K562 (cell line): ENCODE data around the gene ZNF646. TPM values are rescaled to one million over a fixed set of nuclear protein-coding genes. Genes with fewer than 3 reads are reported as not detected.

ENCODE experiments used
- CLOCK ChIP-seq: fragments of 250-450 bp; sonication (Bioruptor Pico); IDR thresholded peaks from 2 replicates; pipeline ENCODE4 v1.4.0; 2020; ENCODE audit warnings: mild to moderate bottlenecking, moderate library complexity, borderline replicate concordance
- CREB1 ChIP-seq, 2 experiments: sonication (generic) in 1 of 2; formaldehyde crosslinking in 1 of 2; IDR thresholded peaks; 2 replicates each; pipeline versions ENCODE4 v1.6.1 to v1.8.0; 2012 to 2022; ENCODE audit warnings: inconsistent platforms in 1 of 2, mild to moderate bottlenecking in 1 of 2, missing genetic modification reagents in 1 of 2, moderate library complexity in 1 of 2
- GTF3C2 ChIP-seq: IDR thresholded peaks from 3 replicates; pipeline ENCODE4 v1.6.1; 2011; ENCODE audit warnings: borderline replicate concordance, mild to moderate bottlenecking, moderate library complexity; ENCODE audit not compliant: insufficient read length; ENCODE audit errors: extremely low read depth
- HMGN3 ChIP-seq: IDR thresholded peaks from 2 replicates; pipeline ENCODE4 v1.6.1; 2011; ENCODE audit warnings: borderline replicate concordance, low read depth, mild to moderate bottlenecking, mixed read lengths, low read length; ENCODE audit not compliant: insufficient read length; ENCODE audit errors: extremely low read depth
- KDM4B ChIP-seq, 2 experiments: fragments of 450-650 bp in 1 of 2; sonication (generic) in 1 of 2; IDR thresholded peaks; 2 replicates each; pipeline ENCODE4 v1.6.1; 2016 to 2017; ENCODE audit warnings: borderline replicate concordance in 2 of 2, antibody characterized with exemption in 1 of 2, low read depth in 1 of 2, mild to moderate bottlenecking in 1 of 2
- MLLT1 ChIP-seq, 2 experiments: fragments of 450-650 bp; IDR thresholded peaks; 2 replicates each; pipeline ENCODE4 v1.6.1; 2016
- NCOA1 ChIP-seq: fragments of 450-650 bp; IDR thresholded peaks from 2 replicates; pipeline ENCODE4 v1.6.1; 2016; ENCODE audit warnings: low read depth
- NR2C2 ChIP-seq, 2 experiments: fragments of 200-800 bp in 1 of 2; sonication (Bioruptor generic) in 1 of 2; sonication (generic) in 1 of 2; formaldehyde crosslinking in 1 of 2; IDR thresholded peaks; 2 replicates each; pipeline versions ENCODE4 v1.6.1 to v1.8.0; 2016 to 2022; ENCODE audit warnings: mild to moderate bottlenecking in 1 of 2, missing compliant biosample characterization in 1 of 2, missing genetic modification characterization in 1 of 2, missing genetic modification reagents in 1 of 2
- PHF8 ChIP-seq: fragments of 200-600 bp; sonication (generic); IDR thresholded peaks from 2 replicates; pipeline ENCODE4 v1.6.1; 2012; ENCODE audit warnings: mixed run types, mild to moderate bottlenecking, inconsistent platforms, low read length, moderate library complexity, borderline replicate concordance
- PYGO2 ChIP-seq: fragments of 450-650 bp; IDR thresholded peaks from 2 replicates; pipeline ENCODE4 v1.6.1; 2016; ENCODE audit warnings: mild to moderate bottlenecking, missing genetic modification characterization, moderate library complexity, missing compliant biosample characterization
- RBFOX2 ChIP-seq: fragments of 200-400 bp; formaldehyde crosslinking; IDR thresholded peaks from 2 replicates; pipeline ENCODE4 v1.6.1; 2017; ENCODE audit warnings: low read depth, mild to moderate bottlenecking, low read length, moderate library complexity
- RNF2 ChIP-seq: sonication (generic); IDR thresholded peaks from 2 replicates; pipeline ENCODE4 v1.6.1; 2016
- ZNF140 ChIP-seq: fragments of 250-450 bp; sonication (Bioruptor Pico); IDR thresholded peaks from 2 replicates; pipeline ENCODE4 v1.8.0; 2021; ENCODE audit warnings: moderate library complexity, mild to moderate bottlenecking, inconsistent platforms
- ZNF444 ChIP-seq: fragments of 250-450 bp; sonication (Bioruptor Pico); IDR thresholded peaks from 2 replicates; pipeline ENCODE4 v1.4.0; 2020; ENCODE audit warnings: mild to moderate bottlenecking, moderate library complexity
- ZNF655 ChIP-seq: fragments of 250-450 bp; sonication (Bioruptor Pico); IDR thresholded peaks from 2 replicates; pipeline ENCODE4 v1.5.0; 2021
- polyA plus RNA-seq, 8 experiments: library from polyadenylated mRNA; depleted of rRNA in 4 of 8; stranded (reverse) in 5 of 8; unstranded in 3 of 8; fragments of >200 nt; fragmentation: Nextera tagmentation in 2 of 8; fragmentation: Illumina TruSeq in 1 of 8; extraction: Ambion mirVana in 2 of 8; extraction: Trizol in 1 of 8; gene quantifications; 2 replicates each; pipeline versions ENCODE4 v1.2.1 to v1.2.3, GENCODE V29; 2011 to 2014; ENCODE audit warnings: inconsistent platforms in 1 of 8, missing spikeins in 1 of 8
- total RNA-seq, 7 experiments: library from RNA; depleted of rRNA in 6 of 7; stranded (reverse); fragments of >200 nt in 6 of 7; fragmentation: Illumina TruSeq in 2 of 7; extraction: Trizol in 2 of 7; gene quantifications; 2 replicates each; pipeline versions ENCODE4 v1.2.1 to v1.2.3, GENCODE V29; 2011 to 2021; ENCODE audit warnings: low replicate concordance in 1 of 7

Gene ZNF646
- total and polyA plus RNA-seq, 9 of the 15 experiments (the other 6 are each of a cell fraction or from before 2014, with no cell fraction given), result 0.08 to 20.6 (median 8.0) TPM

- TF ChIP-seq ZNF655 (CRISPR knock-in tag), result no peak
- TF ChIP-seq PYGO2 (tag), result no peak
- no peak for TF ChIP-seq ZNF140
- no peak for TF ChIP-seq GTF3C2
- TF ChIP-seq KDM4B (IDR thresholded peaks at IDR 0.05; ENCODE audit: borderline replicate concordance in 2 of 2, low read depth in 1 of 2), result peak in 1 of 2 experiments; percentile 98; a peak in 2 of 4 replicates
- TF ChIP-seq PHF8, result peak; percentile 64; the same call in 1 of the 2 replicates
- peak; percentile 98 for TF ChIP-seq NCOA1
- TF ChIP-seq RBFOX2, result peak; percentile 91
- TF ChIP-seq MLLT1 (IDR thresholded peaks at IDR 0.05), result peak in 1 of 2 experiments; percentile 65; a peak in 2 of 4 replicates
- TF ChIP-seq HMGN3, result peak; percentile 33
- peak; percentile 87 for TF ChIP-seq NR2C2 (CRISPR knock-in tag; IDR thresholded peaks at IDR 0.05)
- TF ChIP-seq NR2C2 (tag; IDR thresholded peaks at IDR 0.05), result peak; percentile 92
- no peak for TF ChIP-seq ZNF444 (CRISPR knock-in tag)
- peak; percentile 87 for TF ChIP-seq RNF2
- peak; percentile 99 for TF ChIP-seq CREB1 (IDR thresholded peaks at IDR 0.05)
- TF ChIP-seq CREB1 (CRISPR knock-in tag; IDR thresholded peaks at IDR 0.05), result peak; percentile 97
- TF ChIP-seq CLOCK (CRISPR knock-in tag), result peak; percentile 93
These were observed 41.2 kb upstream of the ZNF646 start, which contains the start of gene STX4 (continued) for GRCh38 chr16:31032736-31033708.
